ENCODE measurements around the gene HPCAL4. TPM values are rescaled to one million over a fixed set of nuclear protein-coding genes. Genes with fewer than 3 reads are reported as not detected.

The HPCAL4 gene
- total and polyA plus RNA-seq, 10 of the 15 experiments (the other 5 are each of a cell fraction or from before 2014, with no cell fraction given), result 0.05 to 0.18 (median 0.06) TPM; not detected in 5

- RAD21 ChIA-PET (ENCODE audit: unreplicated experiment), result no interaction called here
- no peak for TF ChIP-seq SRF (IDR thresholded peaks at IDR 0.05; ENCODE audit: low read depth in 2 of 2, low read length in 2 of 2)
- no peak for TF ChIP-seq IKZF2 (IDR thresholded peaks at IDR 0.05)
- no peak for TF ChIP-seq PRDM15 (CRISPR knock-in tag; IDR thresholded peaks at IDR 0.05)
- TF ChIP-seq ATF3 (IDR thresholded peaks at IDR 0.05; ENCODE audit: borderline replicate concordance, extremely low read depth, low read depth, low read length), result no peak
- TF ChIP-seq MLLT1 (IDR thresholded peaks at IDR 0.05), result no peak
- no peak for TF ChIP-seq IKZF1 (conservative IDR thresholded peaks at IDR 0.05)
- TF ChIP-seq SREBF2 (IDR thresholded peaks at IDR 0.05; ENCODE audit: low read length), result no peak
- TF ChIP-seq CHD4 (IDR thresholded peaks at IDR 0.05), result no peak
- no peak for TF ChIP-seq ZNF274 (IDR thresholded peaks at IDR 0.05; ENCODE audit: insufficient read depth, insufficient read length)
- no peak for TF ChIP-seq SPI1 (IDR thresholded peaks at IDR 0.05; ENCODE audit: borderline replicate concordance, insufficient read depth, low read depth, low read length)
- no peak for TF ChIP-seq FOXM1 (IDR thresholded peaks at IDR 0.05; ENCODE audit: low read depth, low read length)
- TF ChIP-seq ZBTB40 (IDR thresholded peaks at IDR 0.05; ENCODE audit: borderline replicate concordance), result no peak
- no peak for TF ChIP-seq ZNF24 (IDR thresholded peaks at IDR 0.05)
- TF ChIP-seq IRF5 (IDR thresholded peaks at IDR 0.05; ENCODE audit: borderline replicate concordance), result no peak
Measured at GRCh38 chr1:39698568-39698967, 7.3 kb upstream of the HPCAL4 start.

More at GRCh38 chr1:39698568-39698967, 7.3 kb upstream of the HPCAL4 start:
- Histone ChIP-seq H2AFZ (ENCODE audit: control insufficient read depth, low read depth, low read length) (no peak overlapping the region), H3K4me1 (ENCODE audit: control insufficient read depth, insufficient read depth, low read length) (peaks cover 3% of the 10 kb centered on the region; the same call in 1 of the 2 replicates), H3K9ac (ENCODE audit: control insufficient read depth, insufficient read depth, low read length) (no peak overlapping the region), H4K20me1 (ENCODE audit: control insufficient read depth, insufficient read depth) (no peaks in the 10 kb centered on the region), H3K27ac (ENCODE audit: control insufficient read depth, insufficient read depth) (no peak overlapping the region), H3K9me3 (replicated peaks; ENCODE audit: control insufficient read depth, insufficient read depth, low read length) (no peaks in the 10 kb centered on the region), H3K27me3 (replicated peaks in 1 of 2; ENCODE audit: control insufficient read depth in 2 of 2, insufficient read depth in 2 of 2, low read length in 1 of 2) (no peaks in the 10 kb centered on the region; a peak in 1 of 4 replicates), H3K36me3 (ENCODE audit: control insufficient read depth in 2 of 2, insufficient read depth in 2 of 2, low read length in 1 of 2) (no peaks in the 10 kb centered on the region), H3K4me2 (ENCODE audit: control insufficient read depth, insufficient read depth) (no peak overlapping the region), H3K79me2 (ENCODE audit: control insufficient read depth, insufficient read depth, low read length) (no peaks in the 10 kb centered on the region), H3K4me3 (no peak overlapping the region)
- SMC1A ChIA-PET (ENCODE audit: uncharacterized antibody, unreplicated experiment), result no interaction called here
- ATAC-seq, result no peak
- intact Hi-C loops (cut with micrococcal nuclease; ENCODE audit: unreplicated experiment), result no loop called here
- 70% methylated on average over 4 of the region's 4 CpGs for WGBS (ENCODE audit: insufficient coverage, insufficient replicate concordance, low lambda C conversion rate, missing lambda C conversion rate)
- FAIRE-seq, result no peak
- POLR2A ChIA-PET, result no interaction called here
- no peak for DNase-seq (ENCODE audit: low read depth, low spot score)
- in situ Hi-C loops (cut with MboI), result no loop called here
- no TSS peak for BruUV-seq (replicated peaks)
- CTCF ChIA-PET, result interaction anchor here (1.2 to 1.6 kb wide), 2 partner anchors 12 to 102 kb away, joined by 3 to 4 read pairs; no protein-coding TSS in a partner anchor

Data from GM12878 (cell line).